Mesenchymal stem cell (in vitro differentiated cells and primary cell): ENCODE data around the gene ZFYVE28.
A peak's percentile ranks its signal among the peaks of the same experiment; 100 is the strongest.

Source experiments
- DNase-seq: peaks from one replicate; pipeline ENCODE4 v3.0.0-alpha.2; 2013
- H2AFZ ChIP-seq: one replicate; pipeline ENCODE4 v1.6.1; 2013; ENCODE audit warnings: low read depth, mild to moderate bottlenecking, control low read depth, inconsistent platforms, low read length, moderate library complexity
- H2AK5ac ChIP-seq: 2 replicates; pipeline ENCODE4 v1.6.1; 2013; ENCODE audit warnings: low read length, moderate library complexity, mild to moderate bottlenecking, inconsistent platforms; ENCODE audit not compliant: severe bottlenecking
- H2BK120ac ChIP-seq: one replicate; pipeline ENCODE4 v1.6.1; 2013; ENCODE audit warnings: low read depth, mild to moderate bottlenecking, inconsistent platforms, low read length, moderate library complexity
- H2BK12ac ChIP-seq, 2 experiments: one replicate each; pipeline ENCODE4 v1.6.1; 2013; ENCODE audit warnings: inconsistent platforms in 2 of 2, low read length in 2 of 2, mild to moderate bottlenecking in 2 of 2, moderate library complexity in 2 of 2, control low read depth in 1 of 2
- H2BK15ac ChIP-seq: one replicate; pipeline ENCODE4 v1.6.1; 2013; ENCODE audit warnings: mild to moderate bottlenecking, low read depth, inconsistent platforms; ENCODE audit not compliant: poor library complexity, severe bottlenecking
- H2BK5ac ChIP-seq: 2 replicates; pipeline ENCODE4 v1.6.1; 2013; ENCODE audit warnings: low read depth, mild to moderate bottlenecking, low read length, control low read depth, inconsistent platforms; ENCODE audit not compliant: poor library complexity, severe bottlenecking
- H3K14ac ChIP-seq, 2 experiments: one replicate each; pipeline ENCODE4 v1.6.1; 2013; ENCODE audit warnings: inconsistent platforms in 2 of 2, low read length in 2 of 2, control low read depth in 1 of 2, mild to moderate bottlenecking in 1 of 2, moderate library complexity in 1 of 2
- H3K18ac ChIP-seq, 2 experiments: one replicate each; pipeline ENCODE4 v1.6.1; 2013; ENCODE audit warnings: inconsistent platforms in 2 of 2, low read length in 2 of 2, control low read depth in 1 of 2, low read depth in 1 of 2, mild to moderate bottlenecking in 1 of 2
- H3K23ac ChIP-seq, 2 experiments: one replicate each; pipeline ENCODE4 v1.6.1; 2013; ENCODE audit warnings: inconsistent platforms in 2 of 2, low read length in 2 of 2, mild to moderate bottlenecking in 2 of 2, moderate library complexity in 2 of 2, control low read depth in 1 of 2
- H3K27ac ChIP-seq: 2 replicates; pipeline ENCODE4 v1.5.1; 2013; ENCODE audit warnings: mild to moderate bottlenecking, moderate library complexity, low read length, control low read depth, inconsistent platforms; ENCODE audit not compliant: poor library complexity, severe bottlenecking
- H3K27me3 ChIP-seq, 2 experiments: 2 replicates each; pipeline versions ENCODE4 v1.6.1 to v1.7.0; 2013; ENCODE audit warnings: low read length in 2 of 2, mild to moderate bottlenecking in 2 of 2, moderate library complexity in 2 of 2, control low read depth in 1 of 2, inconsistent platforms in 1 of 2; ENCODE audit not compliant: control insufficient read depth in 1 of 2, insufficient read depth in 1 of 2
- H3K36me3 ChIP-seq, 2 experiments: 2 replicates each; pipeline versions ENCODE4 v1.6.1 to v1.7.0; 2013; ENCODE audit warnings: low read length in 2 of 2, control low read depth in 1 of 2, inconsistent platforms in 1 of 2, low read depth in 1 of 2, mild to moderate bottlenecking in 1 of 2; ENCODE audit not compliant: insufficient read depth in 2 of 2, control insufficient read depth in 1 of 2
- H3K4ac ChIP-seq, 2 experiments: one replicate each; pipeline ENCODE4 v1.6.1; 2013; ENCODE audit warnings: inconsistent platforms in 2 of 2, low read length in 2 of 2, mild to moderate bottlenecking in 2 of 2, moderate library complexity in 2 of 2, control low read depth in 1 of 2, low read depth in 1 of 2
- H3K4me1 ChIP-seq: 2 replicates; pipeline ENCODE4 v1.6.1; 2013; ENCODE audit warnings: low read depth, low read length, control low read depth; ENCODE audit not compliant: control insufficient read depth, insufficient read depth
- H3K4me2 ChIP-seq: 2 replicates; pipeline ENCODE4 v1.6.1; 2013; ENCODE audit warnings: low read length, mild to moderate bottlenecking, inconsistent platforms; ENCODE audit not compliant: poor library complexity, severe bottlenecking
- H3K4me3 ChIP-seq, 2 experiments: 2 replicates each; pipeline versions ENCODE4 v1.5.1 to v1.7.0; 2013; ENCODE audit warnings: low read length in 2 of 2, mild to moderate bottlenecking in 2 of 2, control low read depth in 1 of 2, low read depth in 1 of 2; ENCODE audit not compliant: insufficient read depth in 1 of 2
- H3K79me1 ChIP-seq: replicated peaks from 2 replicates; pipeline ENCODE4 v1.6.1; 2013; ENCODE audit warnings: mild to moderate bottlenecking, control low read depth, low read length, inconsistent platforms; ENCODE audit not compliant: poor library complexity, severe bottlenecking
- H3K9ac ChIP-seq: 2 replicates; pipeline ENCODE4 v1.7.0; 2013; ENCODE audit warnings: mild to moderate bottlenecking, low read length, moderate library complexity
- H3K9me3 ChIP-seq: 2 replicates; pipeline ENCODE4 v1.7.0; 2013; ENCODE audit warnings: mild to moderate bottlenecking, low read length; ENCODE audit not compliant: control insufficient read depth
- H4K8ac ChIP-seq: one replicate; pipeline ENCODE4 v1.6.1; 2013; ENCODE audit warnings: inconsistent platforms, mild to moderate bottlenecking, low read length, moderate library complexity
- H4K91ac ChIP-seq: one replicate; pipeline ENCODE4 v1.6.1; 2013; ENCODE audit warnings: mild to moderate bottlenecking, low read length, inconsistent platforms
- WGBS: methylation state at CpG from one replicate; pipeline ENCODE4 v1.1.7; 2013; ENCODE audit warnings: mixed read lengths; 5-methylcytosine and 5-hydroxymethylcytosine counted together

ZFYVE28 gene

DNA sequence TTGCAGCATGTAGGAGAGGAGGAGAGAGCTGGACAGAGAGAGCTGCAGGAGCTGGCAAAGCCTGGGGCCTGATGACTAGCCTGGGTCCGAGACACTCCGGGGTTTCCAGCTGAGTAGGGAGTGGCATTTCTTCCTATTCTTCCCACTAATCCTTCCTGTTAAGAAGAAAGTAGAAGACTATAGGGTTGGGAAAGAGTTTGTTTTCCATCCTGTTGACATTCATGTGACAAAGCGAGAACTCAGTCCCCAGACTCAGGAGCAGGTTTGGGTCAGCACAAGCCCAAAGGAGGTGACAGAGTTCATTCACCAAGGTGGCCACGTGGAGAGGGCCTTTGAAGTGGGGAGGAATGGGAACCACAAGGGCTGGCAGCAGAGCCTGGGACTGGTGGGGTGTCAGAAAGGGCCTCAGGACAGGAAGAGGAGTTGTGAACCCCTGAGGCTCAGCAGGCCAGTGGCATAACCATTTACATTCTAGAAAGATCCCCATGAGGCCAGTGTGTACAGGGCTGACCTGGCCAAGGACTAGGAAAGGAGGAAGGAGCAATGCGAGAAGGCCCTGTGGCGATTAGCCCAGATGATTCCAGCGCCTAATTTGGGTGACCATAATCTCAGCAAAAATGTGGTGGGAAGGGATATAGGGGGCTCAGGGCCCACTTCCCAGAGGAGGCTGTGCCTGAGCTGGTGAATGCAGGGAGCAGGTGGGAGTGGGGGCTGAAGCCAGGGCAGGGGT is 173.2 kb downstream of the ZFYVE28 start:
- Histone ChIP-seq H3K4me1 (peaks cover 7% of the 10 kb centered on the region), H2BK15ac (no peak overlapping the region), H2AFZ (no peak overlapping the region), H4K8ac (no peak overlapping the region), H3K36me3 (peaks cover 20 to 41% of the 10 kb centered on the region in 2 experiments), H2BK12ac (no peak overlapping the region), H3K27me3 (no peaks in the 10 kb centered on the region), H3K9me3 (no peaks in the 10 kb centered on the region), H2BK120ac (no peak overlapping the region), H3K4me3 (no peak overlapping the region), H3K79me1 (peaks cover 18% of the 10 kb centered on the region), H2BK5ac (no peak overlapping the region), H3K18ac (no peak overlapping the region), H3K27ac (no peak overlapping the region), H4K91ac (no peak overlapping the region), H2AK5ac (no peak overlapping the region), H3K23ac (no peak overlapping the region), H3K9ac (no peak overlapping the region), H3K4ac (no peak overlapping the region), H3K4me2 (no peak overlapping the region), H3K14ac (no peak overlapping the region)
- WGBS, result 78% methylated on average over 7 of the region's 7 CpGs
- DNase-seq, result no peak

DNA sequence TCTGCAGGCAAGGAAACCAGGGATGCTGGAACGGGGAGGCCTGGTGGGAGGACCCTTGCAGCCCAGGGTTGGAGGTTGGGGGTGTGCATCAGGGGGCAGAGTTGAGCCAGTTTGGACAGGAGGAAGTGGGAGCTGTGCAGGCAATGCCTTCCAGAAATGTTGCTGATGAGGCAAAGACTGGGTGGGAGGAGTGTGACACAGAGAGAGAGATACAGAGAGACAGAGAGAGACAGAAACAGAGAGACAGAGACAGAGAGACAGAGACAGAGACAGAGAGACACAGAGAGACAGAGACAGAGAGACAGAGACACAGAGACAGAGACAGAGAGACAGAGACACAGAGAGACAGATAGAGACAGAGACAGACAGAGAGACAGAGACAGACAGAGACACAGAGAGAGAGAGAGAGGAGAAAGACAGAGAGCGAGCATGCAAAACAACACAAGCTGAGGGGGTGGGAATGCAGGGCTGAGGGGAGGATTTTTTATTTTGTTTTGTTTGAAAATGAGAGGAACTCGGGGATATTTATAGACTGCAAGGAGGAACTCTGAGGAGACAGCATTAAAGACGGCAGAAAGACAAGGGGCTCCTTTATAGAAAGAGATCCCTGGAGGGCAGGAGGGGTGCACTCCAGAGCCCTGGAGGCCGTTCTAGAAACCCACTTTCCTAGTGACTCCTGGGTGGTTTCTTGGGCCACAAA is 174.6 kb downstream of the ZFYVE28 start:
- Histone ChIP-seq H2BK120ac (no peak overlapping the region), H2AFZ (no peak overlapping the region), H3K23ac (no peak overlapping the region), H3K4me3 (no peak overlapping the region), H3K27me3 (no peaks in the 10 kb centered on the region), H2BK12ac (no peak overlapping the region), H3K79me1 (peaks cover 8% of the 10 kb centered on the region), H2BK5ac (no peak overlapping the region), H2AK5ac (no peak overlapping the region), H3K4me2 (no peak overlapping the region), H2BK15ac (no peak overlapping the region), H3K14ac (no peak overlapping the region), H3K18ac (no peak overlapping the region), H4K91ac (no peak overlapping the region), H3K36me3 (peaks cover 7 to 27% of the 10 kb centered on the region in 2 experiments), H3K9me3 (no peaks in the 10 kb centered on the region), H3K9ac (peak overlapping the region; percentile 47), H3K4ac (no peak overlapping the region), H3K4me1 (peaks cover 7% of the 10 kb centered on the region), H4K8ac (no peak overlapping the region), H3K27ac (no peak overlapping the region)
- WGBS, result 60% methylated on average over 5 of the region's 5 CpGs
- peak; percentile 34 for DNase-seq

DNA sequence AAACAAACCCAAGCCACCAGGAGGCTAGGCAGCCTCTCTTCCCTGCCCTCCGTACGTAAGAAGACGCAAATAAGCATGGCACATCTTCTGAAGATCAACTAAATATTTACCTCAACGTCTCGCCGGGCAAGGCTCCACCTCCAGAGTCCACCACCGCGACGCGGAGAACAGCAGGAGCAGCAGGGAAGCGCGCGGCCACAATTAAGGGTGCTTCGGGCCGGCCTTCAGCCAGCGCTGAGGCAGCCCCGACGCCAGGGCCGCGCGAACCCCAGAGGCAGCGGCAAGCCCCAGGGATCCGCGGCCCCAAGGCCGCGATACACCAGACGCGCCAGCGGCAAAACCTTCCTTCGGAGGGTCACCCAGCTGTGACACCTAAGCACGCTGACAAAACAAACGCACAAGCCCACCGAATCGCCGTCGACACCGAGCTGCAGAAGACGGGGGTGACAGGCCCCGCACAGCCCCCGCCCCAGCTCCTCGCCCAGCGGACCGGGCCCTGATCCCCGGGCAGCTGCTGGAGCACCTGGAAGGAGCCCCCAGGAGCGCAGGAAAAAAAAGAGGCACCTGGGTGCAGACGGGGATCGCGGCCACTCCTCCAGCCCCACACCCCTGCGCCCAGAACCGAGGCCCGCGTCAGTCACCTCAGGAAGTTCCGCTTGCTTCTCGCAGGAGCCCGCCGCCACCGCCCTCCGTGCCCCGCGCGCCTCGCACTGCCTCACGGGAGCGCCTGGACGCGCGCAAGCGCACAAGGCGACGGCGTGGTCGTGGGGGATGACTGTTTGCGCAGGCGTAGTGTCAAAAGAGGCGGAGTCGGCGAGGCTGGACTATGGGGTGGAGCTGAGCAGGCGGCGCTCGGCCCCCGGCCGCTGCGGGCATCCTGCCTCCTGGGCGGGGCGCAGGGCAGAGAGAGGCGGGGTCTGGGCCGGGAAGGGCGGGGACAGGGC is 176.8 kb downstream of the ZFYVE28 start, which contains the start of the genes HAUS3 and POLN:
TSS of gene HAUS3 (minus strand) at position 712 of the 944 bp plus-strand sequence. CDS start 1,175 bp downstream, outside the sequence.
TSS of gene POLN (minus strand) at position 712 of the 944 bp plus-strand sequence. CDS start 12,890 bp downstream, outside the sequence.
- H3K27ac ChIP-seq, result no peak within 1 kb of the TSS
- H3K4me3 ChIP-seq, result peak within 1 kb of the TSS; percentile 92 to 95
- H2BK120ac ChIP-seq, result no peak within 1 kb of the TSS
- no peak within 1 kb of the TSS for H2AK5ac ChIP-seq
- H4K91ac ChIP-seq, result no peak within 1 kb of the TSS
- H3K14ac ChIP-seq, result peak within 1 kb of the TSS in 1 of 2 experiments; percentile 9
- no peaks in the 10 kb centered on the region for H3K9me3 ChIP-seq
- peak within 1 kb of the TSS; percentile 3 for H4K8ac ChIP-seq
- under 1% methylated on average over 83 of the region's 88 CpGs for WGBS
- peak within 1 kb of the TSS; percentile 72 for H2AFZ ChIP-seq
- peaks cover 5 to 18% of the 10 kb centered on the region in 2 experiments for H3K36me3 ChIP-seq
- peak within 1 kb of the TSS; percentile 91 for H3K4me2 ChIP-seq
- H2BK5ac ChIP-seq, result no peak within 1 kb of the TSS
- H2BK15ac ChIP-seq, result no peak within 1 kb of the TSS
- H3K18ac ChIP-seq, result peak within 1 kb of the TSS; percentile 40 to 48
- H3K9ac ChIP-seq, result peak within 1 kb of the TSS; percentile 93
- peak within 1 kb of the TSS in 1 of 2 experiments; percentile 57 for H3K4ac ChIP-seq
- H3K23ac ChIP-seq, result peak within 1 kb of the TSS in 1 of 2 experiments; percentile 89
- peak; percentile 96 for DNase-seq
- H3K79me1 ChIP-seq, result peaks cover 8% of the 10 kb centered on the region
- H2BK12ac ChIP-seq, result peak within 1 kb of the TSS in 1 of 2 experiments; percentile 63
- H3K27me3 ChIP-seq, result no peaks in the 10 kb centered on the region
- H3K4me1 ChIP-seq, result peaks cover 7% of the 10 kb centered on the region
